Measurements from ENCODE around the gene LPCAT2.

The LPCAT2 gene

GRCh38 chr16:55566432-55567175 lies 57.7 kb downstream of the LPCAT2 start, which contains the start of gene CAPNS2:
Gene CAPNS2 (plus strand): TSS chr16:55566684. CDS start chr16:55566757, 73 bp downstream.
- H3K36me3 ChIP-seq (ENCODE audit: insufficient read depth, low read length): no peaks in the 10 kb centered on the region
- no peaks in the 10 kb centered on the region for H3K9me3 ChIP-seq (ENCODE audit: control insufficient read depth, insufficient read depth, low read length)
- no peak within 1 kb of the TSS for H3K9ac ChIP-seq (ENCODE audit: low read depth, low read length)
- H3K4me1 ChIP-seq (ENCODE audit: insufficient read depth, low read length): no peaks in the 10 kb centered on the region

GRCh38 chr16:55567382-55567781 lies 58.5 kb downstream of the LPCAT2 start:
- no peaks in the 10 kb centered on the region for H3K9me3 ChIP-seq (ENCODE audit: control insufficient read depth, insufficient read depth, low read length)
- no peaks in the 10 kb centered on the region for H3K36me3 ChIP-seq (ENCODE audit: insufficient read depth, low read length)
- no peaks in the 10 kb centered on the region for H3K4me1 ChIP-seq (ENCODE audit: insufficient read depth, low read length)
- H3K9ac ChIP-seq (ENCODE audit: low read depth, low read length): no peak overlapping the region

- H3K4me1 ChIP-seq (ENCODE audit: insufficient read depth, low read length): no peaks in the 10 kb centered on the region
- H3K36me3 ChIP-seq (ENCODE audit: insufficient read depth, low read length): no peaks in the 10 kb centered on the region
- H3K9ac ChIP-seq (ENCODE audit: low read depth, low read length): no peak overlapping the region
These were observed 59.3 kb downstream of the LPCAT2 start for GRCh38 chr16:55568207-55568606.

DNA sequence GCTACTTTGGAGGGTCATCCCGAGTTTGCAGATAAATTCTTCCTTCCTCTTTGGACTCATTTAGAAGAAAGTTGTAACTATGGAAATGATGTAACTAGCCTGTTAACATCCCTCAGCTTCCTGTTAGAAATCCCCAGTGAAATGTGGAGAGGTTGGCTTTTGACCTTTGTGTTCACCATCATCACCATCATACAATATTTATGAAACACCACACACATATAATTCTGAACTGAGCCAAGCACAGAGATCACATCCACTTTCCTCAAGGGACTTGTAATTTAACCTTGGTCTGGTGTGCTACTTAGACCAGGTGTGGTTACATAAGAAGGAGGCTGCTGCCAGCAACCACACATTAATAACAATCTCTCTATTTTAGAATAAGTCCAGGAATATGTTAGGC lies 60.2 kb downstream of the LPCAT2 start:
- Histone ChIP-seq H3K36me3 (ENCODE audit: insufficient read depth, low read length) (no peaks in the 10 kb centered on the region), H3K4me1 (ENCODE audit: insufficient read depth, low read length) (no peaks in the 10 kb centered on the region), H3K9ac (ENCODE audit: low read depth, low read length) (no peak overlapping the region), H3K9me3 (ENCODE audit: control insufficient read depth, insufficient read depth, low read length) (no peaks in the 10 kb centered on the region)

More at GRCh38 chr16:55568207-55568606, 59.3 kb downstream of the LPCAT2 start:
- H3K9me3 ChIP-seq (ENCODE audit: control insufficient read depth, insufficient read depth, low read length): no peaks in the 10 kb centered on the region

GRCh38 chr16:55570159-55570558 lies 61.3 kb downstream of the LPCAT2 start:
- no peaks in the 10 kb centered on the region for H3K9me3 ChIP-seq (ENCODE audit: control insufficient read depth, insufficient read depth, low read length)
- no peaks in the 10 kb centered on the region for H3K4me1 ChIP-seq (ENCODE audit: insufficient read depth, low read length)
- H3K9ac ChIP-seq (ENCODE audit: low read depth, low read length): no peak overlapping the region
- H3K36me3 ChIP-seq (ENCODE audit: insufficient read depth, low read length): no peaks in the 10 kb centered on the region

DNA sequence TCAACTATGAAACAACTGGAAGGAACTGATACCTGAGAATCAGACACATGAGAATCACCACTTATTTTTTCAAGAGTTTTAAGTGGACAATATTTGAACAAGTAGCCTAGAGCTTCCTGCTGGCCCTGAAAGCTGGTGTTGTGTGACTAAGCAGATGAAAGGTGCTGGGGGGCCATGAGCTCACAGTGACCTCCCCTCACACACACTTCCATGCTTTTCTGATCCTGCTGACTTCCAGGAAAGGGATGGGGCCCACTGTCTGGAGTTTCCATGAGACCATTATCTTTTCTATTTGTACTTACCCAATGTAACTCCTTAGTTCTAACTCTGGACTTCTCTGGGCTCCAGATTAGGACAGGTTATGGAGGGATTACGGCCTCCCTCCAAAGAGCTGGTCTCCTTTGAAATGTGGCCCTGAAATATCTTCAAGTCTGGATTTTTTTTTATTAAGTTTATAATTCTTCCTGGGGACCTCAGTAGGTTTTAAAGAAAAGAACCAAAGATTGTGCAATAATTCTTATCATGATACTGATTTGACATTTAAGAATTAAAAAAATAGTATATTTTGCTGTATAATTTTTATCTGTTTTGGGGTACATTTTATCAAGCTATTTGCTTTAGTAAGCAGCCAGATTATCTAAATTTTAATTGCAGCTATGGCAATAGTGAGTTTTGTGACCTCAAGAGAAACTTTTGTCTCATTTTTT lies 62.5 kb downstream of the LPCAT2 start:
- H3K36me3 ChIP-seq (ENCODE audit: insufficient read depth, low read length): no peaks in the 10 kb centered on the region
- no peak overlapping the region for H3K9ac ChIP-seq (ENCODE audit: low read depth, low read length)
- no peaks in the 10 kb centered on the region for H3K9me3 ChIP-seq (ENCODE audit: control insufficient read depth, insufficient read depth, low read length)
- H3K4me1 ChIP-seq (ENCODE audit: insufficient read depth, low read length): no peaks in the 10 kb centered on the region

DNA sequence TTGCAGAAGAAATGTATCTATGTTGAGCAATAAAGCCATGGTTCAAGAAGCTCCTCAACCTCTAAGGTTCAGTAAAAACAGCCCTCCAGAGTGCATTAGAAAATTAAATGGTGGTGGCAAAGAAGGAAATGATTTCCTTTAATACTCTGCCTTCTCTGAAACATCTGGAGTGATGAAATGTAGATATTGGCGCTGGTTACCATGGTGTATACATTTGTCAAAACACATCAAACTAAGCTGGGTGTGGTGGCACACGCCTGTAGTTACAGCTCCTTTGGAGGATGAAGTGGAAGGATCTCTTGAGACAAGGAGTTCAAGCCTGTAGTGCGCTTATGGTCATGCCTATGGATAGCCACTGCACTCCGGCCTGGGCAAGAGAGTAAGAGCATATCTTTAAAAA lies 63.6 kb downstream of the LPCAT2 start:
- Histone ChIP-seq H3K36me3 (ENCODE audit: insufficient read depth, low read length) (no peaks in the 10 kb centered on the region), H3K4me1 (ENCODE audit: insufficient read depth, low read length) (no peaks in the 10 kb centered on the region), H3K9me3 (ENCODE audit: control insufficient read depth, insufficient read depth, low read length) (no peaks in the 10 kb centered on the region), H3K9ac (ENCODE audit: low read depth, low read length) (no peak overlapping the region)

DNA sequence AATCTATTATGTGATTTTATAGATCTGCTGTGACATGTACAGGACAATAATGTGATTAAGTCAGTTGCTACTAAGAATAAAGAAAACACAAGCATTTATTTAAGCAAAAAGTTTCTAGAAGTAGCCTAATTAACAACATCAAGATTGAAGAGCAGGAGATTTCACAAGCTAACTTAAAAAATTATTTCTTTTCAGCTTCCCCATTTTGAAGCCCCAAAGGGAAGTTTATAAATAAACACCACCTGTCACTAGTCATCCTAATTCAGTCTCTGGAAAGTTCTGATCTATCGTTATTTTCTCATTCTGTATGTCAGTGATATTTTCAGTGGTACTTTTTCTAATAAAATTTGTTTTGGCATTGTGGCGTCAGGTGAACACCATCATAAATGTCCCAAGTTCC lies 65.9 kb downstream of the LPCAT2 start:
- Histone ChIP-seq H3K4me1 (ENCODE audit: insufficient read depth, low read length) (no peaks in the 10 kb centered on the region), H3K9me3 (ENCODE audit: control insufficient read depth, insufficient read depth, low read length) (no peaks in the 10 kb centered on the region), H3K9ac (ENCODE audit: low read depth, low read length) (no peak overlapping the region), H3K36me3 (ENCODE audit: insufficient read depth, low read length) (no peaks in the 10 kb centered on the region)

GRCh38 chr16:55575496-55575895 lies 66.6 kb downstream of the LPCAT2 start:
- Histone ChIP-seq H3K9me3 (ENCODE audit: control insufficient read depth, insufficient read depth, low read length) (no peaks in the 10 kb centered on the region), H3K36me3 (ENCODE audit: insufficient read depth, low read length) (no peaks in the 10 kb centered on the region), H3K4me1 (ENCODE audit: insufficient read depth, low read length) (no peaks in the 10 kb centered on the region), H3K9ac (ENCODE audit: low read depth, low read length) (no peak overlapping the region)

- no peaks in the 10 kb centered on the region for H3K4me1 ChIP-seq (ENCODE audit: insufficient read depth, low read length)
- H3K9ac ChIP-seq (ENCODE audit: low read depth, low read length): no peak overlapping the region
- no peaks in the 10 kb centered on the region for H3K36me3 ChIP-seq (ENCODE audit: insufficient read depth, low read length)
- H3K9me3 ChIP-seq (ENCODE audit: control insufficient read depth, insufficient read depth, low read length): no peaks in the 10 kb centered on the region
These were observed 67.5 kb downstream of the LPCAT2 start for GRCh38 chr16:55576384-55576783.

DNA sequence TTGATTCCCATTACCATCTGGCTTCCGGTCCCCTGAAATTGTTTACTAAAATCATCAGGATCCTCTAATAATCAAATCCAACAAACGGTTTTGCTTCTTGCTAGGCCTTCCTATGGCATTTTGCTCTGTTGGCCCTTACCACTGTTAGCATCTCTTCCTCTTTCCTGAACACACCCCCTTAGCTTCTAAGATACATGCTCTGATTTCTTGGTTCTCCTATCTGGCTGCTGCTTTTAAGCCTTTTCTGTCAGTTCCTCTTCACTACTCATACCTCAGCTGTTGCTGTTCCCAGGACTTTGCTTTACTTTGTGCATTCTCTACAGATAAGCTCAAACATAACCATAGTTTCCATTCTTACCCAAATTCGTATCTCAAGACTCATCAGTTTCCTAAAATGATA lies 69.0 kb downstream of the LPCAT2 start:
- Histone ChIP-seq H3K9me3 (ENCODE audit: control insufficient read depth, insufficient read depth, low read length) (no peaks in the 10 kb centered on the region), H3K9ac (ENCODE audit: low read depth, low read length) (no peak overlapping the region), H3K4me1 (ENCODE audit: insufficient read depth, low read length) (no peaks in the 10 kb centered on the region), H3K36me3 (ENCODE audit: insufficient read depth, low read length) (no peaks in the 10 kb centered on the region)

GRCh38 chr16:55585631-55586030 lies 76.8 kb downstream of the LPCAT2 start:
- no peak overlapping the region for H3K9ac ChIP-seq (ENCODE audit: low read depth, low read length)
- H3K4me1 ChIP-seq (ENCODE audit: insufficient read depth, low read length): no peaks in the 10 kb centered on the region
- H3K9me3 ChIP-seq (ENCODE audit: control insufficient read depth, insufficient read depth, low read length): no peaks in the 10 kb centered on the region
- no peaks in the 10 kb centered on the region for H3K36me3 ChIP-seq (ENCODE audit: insufficient read depth, low read length)

DNA sequence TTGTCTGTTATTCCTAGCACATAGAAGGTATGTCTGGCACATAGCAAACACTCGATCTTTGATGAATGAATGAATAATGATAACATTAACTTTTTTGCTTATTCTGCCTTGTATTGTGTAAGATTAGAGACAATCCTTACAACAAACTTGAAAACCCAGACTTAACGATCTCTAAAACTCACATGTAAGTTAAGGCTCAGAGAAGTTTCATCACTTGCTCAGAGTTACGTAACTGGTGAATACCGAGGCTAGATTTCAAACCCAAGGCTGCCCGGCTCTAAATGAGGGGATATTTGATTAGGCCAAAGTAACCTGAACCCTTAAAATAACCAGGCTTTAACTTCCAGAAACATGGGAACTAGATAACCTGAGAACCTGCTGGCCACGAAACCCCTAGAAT lies 79.9 kb downstream of the LPCAT2 start:
- Histone ChIP-seq H3K4me1 (ENCODE audit: insufficient read depth, low read length) (no peaks in the 10 kb centered on the region), H3K9me3 (ENCODE audit: control insufficient read depth, insufficient read depth, low read length) (no peaks in the 10 kb centered on the region), H3K36me3 (ENCODE audit: insufficient read depth, low read length) (no peaks in the 10 kb centered on the region), H3K9ac (ENCODE audit: low read depth, low read length) (no peak overlapping the region)

DNA sequence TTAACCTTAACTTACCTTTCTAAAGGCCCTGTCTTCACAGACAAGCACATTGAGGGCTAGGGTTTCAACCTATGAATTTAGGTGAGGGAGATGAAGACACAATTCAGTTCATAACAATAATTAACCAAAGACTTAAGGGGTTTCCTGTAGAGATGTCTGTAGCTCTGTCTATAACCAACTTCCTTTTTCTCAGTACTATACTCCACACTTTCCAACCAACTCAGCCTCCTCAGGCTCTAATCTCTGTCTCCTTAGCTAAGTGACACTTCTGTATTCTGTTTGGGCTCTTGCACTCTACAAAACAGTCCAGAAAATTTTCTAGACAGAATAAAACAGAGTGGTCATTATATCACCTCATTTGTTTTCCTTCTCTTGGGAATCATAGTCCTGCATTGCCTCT lies 83.4 kb downstream of the LPCAT2 start:
- Histone ChIP-seq H3K9ac (ENCODE audit: low read depth, low read length) (no peak overlapping the region), H3K9me3 (ENCODE audit: control insufficient read depth, insufficient read depth, low read length) (no peaks in the 10 kb centered on the region), H3K36me3 (ENCODE audit: insufficient read depth, low read length) (no peaks in the 10 kb centered on the region), H3K4me1 (ENCODE audit: insufficient read depth, low read length) (no peaks in the 10 kb centered on the region)

DNA sequence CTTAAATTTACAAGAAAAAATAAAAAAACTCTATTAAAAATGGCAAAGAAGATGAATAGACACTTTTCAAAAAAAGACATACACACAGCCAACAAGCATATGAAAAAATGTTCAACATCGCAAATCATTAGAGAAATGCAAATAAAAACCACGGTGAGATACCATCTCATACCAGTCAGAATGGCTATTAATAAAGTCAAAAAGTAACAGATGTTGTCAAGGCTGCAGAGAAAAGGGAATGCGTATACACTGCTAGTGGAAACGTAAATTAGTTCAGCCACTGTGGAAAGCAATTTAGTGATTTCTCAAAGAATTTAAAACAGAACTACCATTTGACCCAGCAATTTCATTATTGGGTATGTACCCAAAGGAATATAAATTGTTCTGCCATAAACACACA lies 89.1 kb downstream of the LPCAT2 start:
- Histone ChIP-seq H3K4me1 (ENCODE audit: insufficient read depth, low read length) (no peaks in the 10 kb centered on the region), H3K36me3 (ENCODE audit: insufficient read depth, low read length) (no peaks in the 10 kb centered on the region), H3K9me3 (ENCODE audit: control insufficient read depth, insufficient read depth, low read length) (no peaks in the 10 kb centered on the region), H3K9ac (ENCODE audit: low read depth, low read length) (no peak overlapping the region)

Measured in ES-I3 (cell line).